GM19438 (cell line): ENCODE measurements around the gene WNT10A.

Experiments
- ATAC-seq: cut with Tn5 transposase; IDR thresholded peaks from one replicate; pipeline ENCODE4 v1.9.1; 2021; ENCODE audit warnings: low read depth; ENCODE audit not compliant: unreplicated experiment

WNT10A gene

GRCh38 chr2:218875692-218876246 is 4.9 kb upstream of the WNT10A start:
- ATAC-seq, result no peak

DNA sequence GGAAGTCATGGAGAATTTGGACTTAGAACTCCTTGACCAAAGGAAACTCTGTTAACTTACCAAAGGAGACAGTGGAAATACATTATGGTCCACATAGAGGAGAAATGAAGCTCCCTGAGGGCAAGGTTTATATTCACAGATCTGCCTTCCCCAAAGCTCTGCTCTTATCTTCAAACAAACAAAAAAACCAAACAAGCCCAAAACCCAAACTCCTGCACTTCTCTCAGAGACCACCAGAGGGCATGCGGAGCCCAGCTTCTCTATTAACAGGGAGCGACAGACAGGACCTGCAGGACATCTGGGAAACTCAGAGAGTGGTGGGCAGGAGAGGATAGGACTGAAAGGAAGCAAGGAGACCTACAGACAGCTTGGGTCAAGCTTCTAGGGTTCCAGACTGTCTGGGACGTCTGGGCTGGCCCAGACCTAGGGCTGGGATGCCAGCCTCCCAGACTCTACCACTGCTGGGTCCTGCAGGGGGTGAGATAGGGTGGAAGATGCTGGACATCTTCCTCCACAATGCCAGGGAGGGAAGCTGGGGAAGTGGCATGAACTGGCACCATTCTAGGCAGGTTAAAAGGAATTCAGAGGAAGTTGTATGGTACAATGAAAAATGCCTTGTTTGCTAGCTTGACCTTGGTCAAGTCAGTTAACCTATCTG is 4.0 kb upstream of the WNT10A start:
- no peak for ATAC-seq

DNA sequence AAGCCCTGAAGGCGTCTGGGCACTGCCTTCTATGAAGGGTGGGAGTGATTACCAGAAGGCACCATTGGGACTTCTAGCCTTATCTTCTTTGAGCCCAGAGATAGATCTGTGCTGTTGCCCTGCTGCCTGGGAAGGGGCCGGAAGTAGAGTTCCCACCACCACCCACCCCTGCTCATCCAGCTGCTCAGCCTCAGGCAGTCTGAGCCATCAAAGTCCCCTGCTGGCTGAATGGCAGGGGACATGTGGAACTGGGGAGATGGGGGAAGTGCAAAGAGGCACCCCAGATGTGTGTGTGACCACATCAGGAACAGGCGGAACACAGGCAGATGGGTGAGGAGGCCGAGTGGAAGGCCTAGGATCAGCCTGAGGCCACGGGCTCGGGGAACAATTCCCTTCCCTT is 3.3 kb upstream of the WNT10A start:
- no peak for ATAC-seq

DNA sequence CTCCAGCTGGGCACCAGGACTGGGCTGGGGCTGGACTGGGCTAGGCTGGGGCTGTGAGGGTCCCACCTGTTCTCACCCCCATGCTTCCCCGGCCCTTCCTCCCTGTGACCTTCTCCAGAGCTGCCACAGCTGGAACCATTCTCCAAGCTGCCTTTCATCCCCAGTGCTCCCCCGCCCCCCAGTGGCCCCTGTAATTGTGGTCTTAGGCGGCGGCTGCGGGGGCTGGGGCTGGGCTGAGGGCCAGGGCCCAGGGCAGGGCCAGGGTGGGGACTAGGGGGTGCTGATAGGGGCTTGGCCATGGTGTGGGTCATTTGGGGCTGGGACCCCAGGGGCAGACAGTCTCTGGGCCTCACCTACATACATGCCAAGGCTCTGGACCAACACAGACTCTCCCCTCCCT is 2.8 kb upstream of the WNT10A start:
- ATAC-seq, result no peak

DNA sequence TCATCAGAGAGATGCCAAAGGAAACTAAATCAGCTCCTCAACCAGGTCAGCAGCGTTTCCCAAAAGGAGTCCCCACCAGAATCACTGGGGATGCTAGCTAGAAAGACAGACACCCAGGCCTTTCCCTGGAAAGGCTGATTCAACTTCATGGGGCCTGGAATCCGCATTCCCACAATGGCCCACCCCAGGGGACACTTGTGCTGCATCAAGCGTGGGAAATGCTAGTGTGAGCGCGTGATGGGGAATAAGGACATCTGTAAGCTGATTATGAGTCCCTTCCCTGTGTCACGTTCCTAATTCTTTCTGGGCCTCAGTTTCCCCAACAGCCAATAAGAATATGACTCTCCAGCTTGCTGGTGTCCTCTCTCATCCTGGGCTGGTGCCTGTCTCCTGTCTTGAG is 2.2 kb upstream of the WNT10A start:
- ATAC-seq, result no peak

GRCh38 chr2:218878926-218879761 is 1.5 kb upstream of the WNT10A start:
- no peak for ATAC-seq

- ATAC-seq, result no peak
Measured at GRCh38 chr2:218879776-218880101, 913 bp upstream of the WNT10A start.

DNA sequence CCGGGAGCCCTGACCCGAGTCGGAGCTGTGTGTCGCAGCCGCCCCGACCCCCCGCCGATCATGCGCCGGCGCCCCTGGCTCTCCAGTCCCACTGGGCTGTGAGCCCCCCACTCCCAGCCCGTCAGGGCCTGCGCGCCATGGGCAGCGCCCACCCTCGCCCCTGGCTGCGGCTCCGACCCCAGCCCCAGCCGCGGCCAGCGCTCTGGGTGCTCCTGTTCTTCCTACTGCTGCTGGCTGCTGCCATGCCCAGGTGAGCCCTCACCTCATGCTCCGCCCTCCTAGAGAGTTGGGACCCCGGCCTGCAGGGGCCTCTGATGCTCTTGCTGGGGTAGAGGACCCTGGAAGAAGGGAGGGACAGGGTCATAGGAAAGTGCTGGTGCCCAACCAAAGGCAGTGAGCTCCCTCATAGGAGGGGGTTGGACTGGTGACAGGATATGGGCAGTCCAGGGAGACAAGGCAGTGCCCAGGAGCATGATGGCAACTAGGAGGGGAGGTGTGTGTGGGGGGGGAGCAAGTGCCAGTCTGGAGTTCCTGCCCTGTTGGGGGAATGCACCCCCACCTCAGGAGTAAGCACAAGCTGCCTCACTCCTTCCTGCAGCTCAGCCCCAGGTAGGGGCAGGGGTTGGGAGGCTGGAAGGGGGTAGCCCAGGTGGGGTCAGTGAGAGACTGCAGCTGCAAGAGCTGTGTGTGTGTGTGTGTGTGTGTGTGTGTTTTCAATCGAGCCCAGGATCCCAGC is 375 bp downstream of the WNT10A start:
- ATAC-seq, result no peak

DNA sequence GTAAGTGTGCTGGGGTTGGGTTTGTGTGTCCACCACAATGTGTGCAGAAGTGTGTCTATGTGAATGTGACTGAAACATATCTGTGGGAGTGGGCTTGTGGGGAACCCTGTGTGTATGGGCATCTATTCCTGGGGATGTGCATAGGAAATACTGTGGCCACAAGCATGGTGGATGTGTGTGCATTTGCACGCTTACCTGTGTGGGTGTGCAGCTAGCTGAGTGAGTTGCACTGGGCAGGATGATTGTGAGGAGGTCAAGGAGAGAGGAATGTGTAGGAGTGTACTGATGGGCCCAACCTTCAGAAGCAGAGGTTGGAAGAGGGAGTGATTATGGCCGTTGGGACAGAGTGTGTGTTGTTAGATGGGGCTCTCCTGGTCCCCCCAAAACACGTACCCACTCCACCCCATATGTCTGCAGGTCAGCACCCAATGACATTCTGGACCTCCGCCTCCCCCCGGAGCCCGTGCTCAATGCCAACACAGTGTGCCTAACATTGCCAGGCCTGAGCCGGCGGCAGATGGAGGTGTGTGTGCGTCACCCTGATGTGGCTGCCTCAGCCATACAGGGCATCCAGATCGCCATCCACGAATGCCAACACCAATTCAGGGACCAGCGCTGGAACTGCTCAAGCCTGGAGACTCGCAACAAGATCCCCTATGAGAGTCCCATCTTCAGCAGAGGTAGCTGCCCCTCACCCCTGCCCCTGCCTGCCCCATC is 1.2 kb downstream of the WNT10A start:
- no peak for ATAC-seq

GRCh38 chr2:218882461-218882816 is 1.8 kb downstream of the WNT10A start:
- no peak for ATAC-seq

DNA sequence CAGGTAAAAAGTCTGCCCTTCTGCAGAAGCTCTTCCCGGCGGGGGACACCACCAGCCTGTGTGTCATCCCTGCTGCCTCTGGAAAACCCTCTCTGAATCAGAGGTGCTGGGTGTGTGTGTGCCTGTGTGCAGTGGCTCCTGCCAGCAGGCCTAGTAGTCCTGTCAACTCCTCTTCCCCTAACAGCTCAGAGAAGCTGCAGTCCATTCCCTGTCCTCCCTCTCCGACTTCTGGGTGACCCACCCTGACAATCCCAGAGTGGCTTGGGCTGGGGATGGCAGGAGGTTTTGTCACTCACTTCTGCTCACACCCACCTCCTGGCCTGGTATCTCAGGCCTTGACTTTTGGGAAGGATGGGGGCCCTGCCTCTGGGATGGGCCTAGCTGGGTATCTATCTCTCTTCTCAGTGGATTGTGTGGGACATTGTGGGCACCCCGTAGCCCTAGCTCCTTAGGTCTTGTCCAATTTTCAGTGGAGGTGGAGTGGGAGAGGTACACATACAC is 2.3 kb downstream of the WNT10A start:
- ATAC-seq, result no peak

DNA sequence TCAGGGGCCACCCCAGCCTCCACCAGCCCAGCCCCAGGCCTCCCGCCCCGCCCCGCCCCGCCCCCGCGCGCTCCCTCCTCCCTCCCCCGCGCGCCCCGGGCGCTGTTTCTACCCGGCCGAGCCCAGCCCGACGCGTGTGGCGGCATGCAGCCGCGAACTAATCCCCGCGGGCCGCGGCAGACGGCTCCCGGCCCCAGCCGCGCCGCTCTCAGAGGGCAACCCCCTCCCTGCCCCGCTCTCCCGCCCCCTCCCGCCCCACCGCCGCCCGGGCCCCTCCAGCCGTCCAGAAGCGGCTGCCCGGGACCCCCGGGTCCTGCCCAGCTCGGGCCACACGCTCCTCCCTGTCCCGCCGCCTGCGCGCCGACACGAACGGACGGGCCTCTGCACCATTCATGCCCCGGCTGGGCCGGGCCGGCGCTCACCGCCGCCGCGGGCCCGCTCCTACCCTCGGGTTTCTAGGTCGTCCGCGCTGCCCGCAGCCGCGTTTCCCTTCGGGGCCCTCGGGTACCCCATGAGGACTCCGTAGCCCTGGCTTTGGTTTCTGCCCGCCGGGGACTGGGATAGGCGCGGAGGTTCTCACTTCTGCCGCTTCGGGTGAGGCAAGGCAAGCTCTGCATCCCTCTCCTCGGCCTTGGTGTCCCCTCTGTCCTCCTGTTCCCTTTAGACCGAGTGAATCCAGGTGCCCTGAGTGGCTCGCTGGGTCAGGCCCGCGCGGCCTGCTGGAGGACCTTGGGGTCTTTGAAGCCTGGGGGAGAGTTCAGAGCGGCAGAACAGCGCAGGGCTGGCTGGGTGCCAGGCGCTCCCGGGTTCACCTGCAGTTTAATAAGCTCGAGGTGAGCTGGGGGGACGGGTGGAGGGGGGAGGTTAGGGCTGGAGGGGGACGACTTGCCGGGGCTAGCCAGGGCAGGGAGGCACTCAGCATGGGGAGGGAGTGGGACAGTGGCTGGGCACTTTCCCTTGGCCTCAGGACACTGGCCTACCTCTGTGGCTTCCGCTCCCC is 3.1 kb downstream of the WNT10A start:
- no peak for ATAC-seq

GRCh38 chr2:218884519-218884918 is 3.9 kb downstream of the WNT10A start:
- ATAC-seq, result no peak

DNA sequence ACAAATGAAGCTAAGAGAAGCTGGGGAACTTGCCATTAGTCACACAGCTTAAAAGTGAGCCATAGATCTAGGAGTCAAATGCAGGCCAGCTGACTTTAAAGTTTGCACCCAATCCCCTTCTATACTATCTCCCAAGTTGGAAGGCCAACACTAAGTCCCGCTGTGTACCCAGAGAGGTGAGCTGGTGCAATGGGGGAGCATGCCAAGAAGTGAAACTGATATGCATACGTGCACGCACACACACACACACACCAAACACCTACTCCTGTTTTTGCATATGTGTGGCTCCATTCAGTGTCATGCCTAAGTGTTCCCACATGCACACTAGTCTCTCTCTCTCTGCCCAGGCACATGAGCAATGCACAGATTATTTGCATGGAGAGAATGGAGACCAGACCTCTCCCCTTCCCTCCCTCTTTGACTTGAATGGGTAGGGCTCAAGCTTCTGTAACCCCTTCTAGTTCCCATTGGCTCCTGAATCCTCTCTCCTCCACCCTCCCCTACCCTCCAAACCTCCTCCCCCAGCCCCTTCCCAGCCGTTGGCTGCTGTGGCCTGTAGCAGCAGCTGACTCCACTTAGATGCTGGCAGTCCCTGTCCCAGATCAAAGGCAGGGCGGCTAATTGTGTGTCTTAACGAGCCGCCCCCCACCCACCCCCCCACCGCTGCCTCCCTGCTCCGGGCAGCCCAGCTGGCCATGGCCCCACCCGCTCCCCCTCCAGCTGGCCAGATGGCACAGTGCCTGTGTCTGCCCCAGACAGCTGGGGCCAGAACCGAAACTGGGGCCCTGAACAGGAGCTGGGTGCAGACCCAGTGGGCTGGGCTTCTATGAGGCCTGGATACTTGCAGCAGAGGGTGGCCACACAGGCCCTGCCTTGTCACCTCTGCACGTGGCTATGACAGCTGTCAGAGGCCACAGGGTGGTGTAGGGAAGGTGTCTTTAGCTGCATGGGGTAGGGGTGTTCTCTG is 5.6 kb downstream of the WNT10A start:
- peak; percentile 61 for ATAC-seq

GRCh38 chr2:218887079-218887478 is 6.4 kb downstream of the WNT10A start:
- no peak for ATAC-seq

- no peak for ATAC-seq
Measured at GRCh38 chr2:218888341-218888740, 7.7 kb downstream of the WNT10A start.

GRCh38 chr2:218889937-218890336 is 9.3 kb downstream of the WNT10A start:
- ATAC-seq, result no peak

DNA sequence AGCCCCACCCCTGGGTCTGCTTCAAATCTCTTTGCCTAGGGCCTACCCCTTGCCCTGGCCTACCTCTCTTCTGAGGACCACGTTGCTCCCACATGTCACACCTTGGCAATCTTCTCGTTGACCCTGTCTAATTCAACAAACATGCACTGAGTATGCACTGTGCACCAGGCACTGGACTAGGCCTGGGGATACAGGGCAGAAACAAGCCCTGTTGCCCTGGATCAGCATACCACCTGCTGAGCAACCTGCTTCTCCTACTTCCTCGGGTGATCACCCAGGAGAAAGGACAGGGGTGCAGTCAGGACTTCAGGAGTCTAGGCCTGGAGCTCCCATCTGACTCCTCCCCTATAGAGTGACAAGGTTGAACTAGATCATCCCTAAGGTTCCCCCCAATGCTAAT is 9.7 kb downstream of the WNT10A start:
- no peak for ATAC-seq
